A549 (cell line): ENCODE measurements around the gene ADAMTS16. TPM values are rescaled to one million over a fixed set of nuclear protein-coding genes. Genes with fewer than 3 reads are reported as not detected.

Source experiments
- ATAC-seq, 2 experiments: fragments of 200-7000 bp in 1 of 2; fragments of >200 bp in 1 of 2; cut with Nextera tagmentation in 1 of 2; cut with Tn5 transposase in 1 of 2; 3 replicates each; pipeline versions ENCODE4 v1.8.0 to v1.9.1; 2018 to 2020; ENCODE audit warnings: mild to moderate bottlenecking in 1 of 2, moderate library complexity in 1 of 2
- CTCF ChIA-PET: fragments of 300-600 bp; sonication (Branson Sonifier 250); formaldehyde crosslinking; extraction: SDS; loops from one replicate; lab custom pipeline; 2021; ENCODE audit warnings: antibody characterized with exemption, inconsistent platforms; lab: Yijun Ruan, JAX
- POLR2A ChIA-PET: fragments of 350-600 bp; formaldehyde crosslinking; extraction: SDS; loops from one replicate; lab custom pipeline; 2021; ENCODE audit warnings: antibody characterized with exemption, inconsistent platforms; lab: Yijun Ruan, JAX
- DNase-seq, 2 experiments: peaks; one replicate each; pipeline versions ENCODE4 v3.0.0 to v3.0.0-alpha.2; 2011 to 2016; ENCODE audit warnings: low read depth in 1 of 2, low spot score in 1 of 2
- FAIRE-seq: peaks from 2 replicates; lab custom pipeline; 2011; peaks lifted over from hg19 to GRCh38; lab: Jason Lieb, UNC
- H3K27ac ChIP-seq, 2 experiments: fragments of >200 bp; sonication (Bioruptor Twin); formaldehyde crosslinking; 3 replicates each; pipeline ENCODE4 v1.5.1; 2016 to 2017
- H3K4me1 ChIP-seq: fragments of >200 bp; sonication (Bioruptor Twin); formaldehyde crosslinking; 3 replicates; pipeline ENCODE4 v1.6.1; 2016
- H3K4me2 ChIP-seq: fragments of >200 bp; sonication (Bioruptor Twin); formaldehyde crosslinking; 3 replicates; pipeline ENCODE4 v1.6.1; 2016
- H3K4me3 ChIP-seq: fragments of >200 bp; sonication (Bioruptor Twin); formaldehyde crosslinking; 3 replicates; pipeline ENCODE4 v1.5.1; 2016
- H3K9me3 ChIP-seq: fragments of >200 bp; sonication (Bioruptor Twin); formaldehyde crosslinking; 3 replicates; pipeline ENCODE4 v1.6.1; 2016
- ATOH8 ChIP-seq: fragments of 250-450 bp; sonication (Bioruptor Pico); IDR thresholded peaks from 2 replicates; pipeline ENCODE4 v1.5.0; 2020; ENCODE audit warnings: low read depth, mild to moderate bottlenecking, moderate library complexity
- BCL3 ChIP-seq: fragments of >200 bp; sonication (Bioruptor Twin); formaldehyde crosslinking; IDR thresholded peaks from 3 replicates; pipeline ENCODE4 v1.6.1; 2016
- BHLHE40 ChIP-seq: IDR thresholded peaks from 2 replicates; pipeline ENCODE4 v1.6.1; 2012; ENCODE audit warnings: low read depth, low read length, inconsistent platforms
- CBX2 ChIP-seq: fragments of 200-600 bp; sonication (generic); IDR thresholded peaks from 2 replicates; pipeline ENCODE4 v1.6.1; 2016; ENCODE audit warnings: low read depth, mild to moderate bottlenecking, borderline replicate concordance
- CBX8 ChIP-seq: fragments of 200-600 bp; sonication (generic); IDR thresholded peaks from 2 replicates; pipeline ENCODE4 v1.6.1; 2016
- CEBPB ChIP-seq, 2 experiments: fragments of >200 bp in 1 of 2; sonication (Bioruptor Twin) in 1 of 2; formaldehyde crosslinking in 1 of 2; IDR thresholded peaks; 2 replicates each; pipeline ENCODE4 v1.6.1; 2012 to 2016
- E2F6 ChIP-seq: IDR thresholded peaks from 2 replicates; pipeline ENCODE4 v1.6.1; 2012; ENCODE audit warnings: low read depth, borderline replicate concordance
- EHMT2 ChIP-seq: fragments of 200-600 bp; sonication (generic); IDR thresholded peaks from 2 replicates; pipeline ENCODE4 v1.6.1; 2016; ENCODE audit warnings: antibody characterized with exemption, low read depth, mild to moderate bottlenecking, moderate library complexity
- ELK1 ChIP-seq: fragments of 150-350 bp; IDR thresholded peaks from 2 replicates; pipeline ENCODE4 v1.6.1; 2014; ENCODE audit warnings: low read depth, mild to moderate bottlenecking, low read length
- FOSB ChIP-seq: fragments of 250-450 bp; sonication (Bioruptor Pico); IDR thresholded peaks from 2 replicates; pipeline ENCODE4 v1.5.0; 2020; ENCODE audit warnings: mild to moderate bottlenecking, moderate library complexity
- FOXS1 ChIP-seq: fragments of 250-450 bp; sonication (Bioruptor Pico); IDR thresholded peaks from 2 replicates; pipeline ENCODE4 v1.5.0; 2020; ENCODE audit warnings: mild to moderate bottlenecking, moderate library complexity
- GATA3 ChIP-seq: IDR thresholded peaks from 2 replicates; pipeline ENCODE4 v1.6.1; 2012; ENCODE audit warnings: borderline replicate concordance
- HES2 ChIP-seq: fragments of >200 bp; sonication (Bioruptor Twin); formaldehyde crosslinking; IDR thresholded peaks from 2 replicates; pipeline ENCODE4 v1.6.1; 2016
- HEYL ChIP-seq: fragments of 250-450 bp; sonication (Bioruptor Pico); IDR thresholded peaks from 2 replicates; pipeline ENCODE4 v1.8.0; 2021; ENCODE audit warnings: mild to moderate bottlenecking, moderate library complexity
- HOXB13 ChIP-seq: fragments of 250-450 bp; sonication (Bioruptor Pico); IDR thresholded peaks from 2 replicates; pipeline ENCODE4 v1.5.0; 2020; ENCODE audit warnings: low read depth, mild to moderate bottlenecking, moderate library complexity
- MYC ChIP-seq: IDR thresholded peaks from 2 replicates; pipeline ENCODE4 v1.6.1; 2012; ENCODE audit warnings: mild to moderate bottlenecking, inconsistent platforms, low read length, improper control_type of control experiment, borderline replicate concordance
- NFE2L2 ChIP-seq: fragments of 150-350 bp; conservative IDR thresholded peaks from 2 replicates; pipeline ENCODE4 v1.6.1; 2014; ENCODE audit warnings: low read length
- NPAS2 ChIP-seq: fragments of 250-450 bp; sonication (Bioruptor Pico); IDR thresholded peaks from 2 replicates; pipeline ENCODE4 v1.8.0; 2022; ENCODE audit warnings: mild to moderate bottlenecking, moderate library complexity, borderline replicate concordance
- PBX3 ChIP-seq: IDR thresholded peaks from 2 replicates; pipeline ENCODE4 v1.6.1; 2012
- POLR2AphosphoS2 ChIP-seq: conservative IDR thresholded peaks from 2 replicates; pipeline ENCODE4 v1.6.1; 2012; ENCODE audit warnings: low read length, improper control_type of control experiment, inconsistent platforms
- RARB ChIP-seq: fragments of 250-450 bp; sonication (Bioruptor Pico); IDR thresholded peaks from 2 replicates; pipeline ENCODE4 v1.8.0; 2021; ENCODE audit warnings: mild to moderate bottlenecking, moderate library complexity
- SMC3 ChIP-seq: fragments of >200 bp; sonication (Bioruptor Twin); formaldehyde crosslinking; IDR thresholded peaks from 3 replicates; pipeline ENCODE4 v1.6.1; 2018; ENCODE audit warnings: inconsistent platforms
- TFCP2L1 ChIP-seq: fragments of 250-450 bp; sonication (Bioruptor Pico); IDR thresholded peaks from 2 replicates; pipeline ENCODE4 v1.5.0; 2021; ENCODE audit warnings: mild to moderate bottlenecking
- ZC3H11A ChIP-seq: fragments of 450-650 bp; IDR thresholded peaks from 2 replicates; pipeline ENCODE4 v1.6.1; 2014; ENCODE audit warnings: antibody characterized with exemption, mild to moderate bottlenecking
- ZNF302 ChIP-seq: fragments of 250-450 bp; sonication (Bioruptor Pico); IDR thresholded peaks from 2 replicates; pipeline ENCODE4 v1.9.0; 2021; ENCODE audit warnings: inconsistent platforms, mild to moderate bottlenecking, moderate library complexity
- WGBS: methylation state at CpG from one replicate; pipeline ENCODE4 v1.1.6; 2017; ENCODE audit errors: missing lambda C conversion rate; 5-methylcytosine and 5-hydroxymethylcytosine counted together
- polyA plus RNA-seq, 4 experiments: library from polyadenylated mRNA; depleted of rRNA in 3 of 4; stranded (reverse); fragments of >200 nt; fragmentation: RNase III in 1 of 4; extraction: RNeasy Plus Mini Kit Qiagen cat#74134 plus additional on column Dnase treatment in 1 of 4; gene quantifications; 2 replicates in 3 of 4; 3 replicates in 1 of 4; pipeline ENCODE4 v1.2.3, GENCODE V29; 2011 to 2017

The ADAMTS16 gene
- polyA plus RNA-seq, 2 of the 4 experiments (the other 2 are of a cell fraction), result 0.71 to 1.0 TPM

- POLR2A ChIA-PET, result no interaction called here
- no peaks in the 10 kb centered on the region for H3K4me1 ChIP-seq
- H3K4me2 ChIP-seq, result no peak overlapping the region
- 47% methylated on average over 3 of the region's 3 CpGs for WGBS
- CTCF ChIA-PET, result no interaction called here
- H3K4me3 ChIP-seq, result no peak overlapping the region
- ATAC-seq (no peak), FAIRE-seq (no peak), DNase-seq (no peak)
- H3K27ac ChIP-seq, result no peak overlapping the region
- H3K9me3 ChIP-seq, result no peaks in the 10 kb centered on the region
- TF ChIP-seq ATOH8 (no peak), MYC (no peak), E2F6 (no peak), TFCP2L1 (no peak), GATA3 (no peak), CBX8 (no peak), HES2 (no peak), EHMT2 (no peak), CEBPB (IDR thresholded peaks at IDR 0.05) (no peak), RARB (CRISPR knock-in tag) (no peak), BCL3 (no peak), NFE2L2 (no peak), PBX3 (no peak)
These were observed 124.6 kb downstream of the ADAMTS16 start for GRCh38 chr5:5264727-5265126.

GRCh38 chr5:5266297-5266696 lies 126.2 kb downstream of the ADAMTS16 start:
- peaks cover 6% of the 10 kb centered on the region; the same call in 1 of the 3 replicates for H3K4me1 ChIP-seq
- no peak for ATAC-seq
- POLR2A ChIA-PET, result no interaction called here
- H3K27ac ChIP-seq, result no peak overlapping the region
- CTCF ChIA-PET, result no interaction called here
- no peak overlapping the region for H3K4me2 ChIP-seq
- TF ChIP-seq HEYL (CRISPR knock-in tag) (no peak), ZNF302 (no peak), NPAS2 (CRISPR knock-in tag) (no peak), CBX2 (no peak), HOXB13 (CRISPR knock-in tag) (no peak), ZC3H11A (no peak), SMC3 (no peak), FOSB (CRISPR knock-in tag) (no peak), GATA3 (no peak), RARB (CRISPR knock-in tag) (no peak), NFE2L2 (no peak), POLR2AphosphoS2 (no peak), ELK1 (no peak), BHLHE40 (no peak), FOXS1 (CRISPR knock-in tag) (no peak)
- H3K4me3 ChIP-seq, result no peak overlapping the region
- 73% methylated on average over 6 of the region's 6 CpGs for WGBS
- FAIRE-seq, result no peak
- no peak for DNase-seq
- H3K9me3 ChIP-seq, result no peaks in the 10 kb centered on the region
